ENCODE measurements around the gene SOD1.

The SOD1 gene

DNA sequence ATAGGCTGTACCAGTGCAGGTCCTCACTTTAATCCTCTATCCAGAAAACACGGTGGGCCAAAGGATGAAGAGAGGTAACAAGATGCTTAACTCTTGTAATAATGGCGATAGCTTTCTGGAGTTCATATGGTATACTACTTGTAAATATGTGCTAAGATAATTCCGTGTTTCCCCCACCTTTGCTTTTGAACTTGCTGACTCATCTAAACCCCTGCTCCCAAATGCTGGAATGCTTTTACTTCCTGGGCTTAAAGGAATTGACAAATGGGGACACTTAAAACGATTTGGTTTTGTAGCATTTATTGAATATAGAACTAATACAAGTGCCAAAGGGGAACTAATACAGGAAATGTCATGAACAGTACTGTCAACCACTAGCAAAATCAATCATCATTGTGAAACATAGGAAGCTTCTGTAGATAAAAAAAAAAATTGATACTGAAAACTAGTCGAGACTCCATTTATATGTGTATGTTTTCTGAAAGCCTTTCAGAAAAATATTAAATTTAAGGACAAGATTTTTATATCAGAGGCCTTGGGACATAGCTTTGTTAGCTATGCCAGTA lies 7.0 kb downstream of the SOD1 start:
- FAIRE-seq (no peak), DNase-seq (ENCODE audit: insufficient read length, low spot score) (no peak)
- TF ChIP-seq, protein P1, sequence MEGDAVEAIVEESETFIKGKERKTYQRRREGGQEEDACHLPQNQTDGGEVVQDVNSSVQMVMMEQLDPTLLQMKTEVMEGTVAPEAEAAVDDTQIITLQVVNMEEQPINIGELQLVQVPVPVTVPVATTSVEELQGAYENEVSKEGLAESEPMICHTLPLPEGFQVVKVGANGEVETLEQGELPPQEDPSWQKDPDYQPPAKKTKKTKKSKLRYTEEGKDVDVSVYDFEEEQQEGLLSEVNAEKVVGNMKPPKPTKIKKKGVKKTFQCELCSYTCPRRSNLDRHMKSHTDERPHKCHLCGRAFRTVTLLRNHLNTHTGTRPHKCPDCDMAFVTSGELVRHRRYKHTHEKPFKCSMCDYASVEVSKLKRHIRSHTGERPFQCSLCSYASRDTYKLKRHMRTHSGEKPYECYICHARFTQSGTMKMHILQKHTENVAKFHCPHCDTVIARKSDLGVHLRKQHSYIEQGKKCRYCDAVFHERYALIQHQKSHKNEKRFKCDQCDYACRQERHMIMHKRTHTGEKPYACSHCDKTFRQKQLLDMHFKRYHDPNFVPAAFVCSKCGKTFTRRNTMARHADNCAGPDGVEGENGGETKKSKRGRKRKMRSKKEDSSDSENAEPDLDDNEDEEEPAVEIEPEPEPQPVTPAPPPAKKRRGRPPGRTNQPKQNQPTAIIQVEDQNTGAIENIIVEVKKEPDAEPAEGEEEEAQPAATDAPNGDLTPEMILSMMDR (IDR thresholded peaks at IDR 0.05; ENCODE audit: insufficient read depth, missing control alignments), result no peak

DNA sequence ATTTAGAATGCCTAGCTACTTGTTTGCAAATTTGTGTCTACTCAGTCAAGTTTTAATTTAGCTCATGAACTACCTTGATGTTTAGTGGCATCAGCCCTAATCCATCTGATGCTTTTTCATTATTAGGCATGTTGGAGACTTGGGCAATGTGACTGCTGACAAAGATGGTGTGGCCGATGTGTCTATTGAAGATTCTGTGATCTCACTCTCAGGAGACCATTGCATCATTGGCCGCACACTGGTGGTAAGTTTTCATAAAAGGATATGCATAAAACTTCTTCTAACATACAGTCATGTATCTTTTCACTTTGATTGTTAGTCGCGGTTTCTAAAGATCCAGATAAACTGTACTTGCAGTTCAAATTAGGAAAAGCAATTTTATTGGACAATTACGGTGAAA lies 7.6 kb downstream of the SOD1 start:
- no peak for DNase-seq (ENCODE audit: insufficient read length, low spot score)
- FAIRE-seq, result no peak
- TF ChIP-seq, protein P1 (IDR thresholded peaks at IDR 0.05; ENCODE audit: insufficient read depth, missing control alignments), result no peak

DNA sequence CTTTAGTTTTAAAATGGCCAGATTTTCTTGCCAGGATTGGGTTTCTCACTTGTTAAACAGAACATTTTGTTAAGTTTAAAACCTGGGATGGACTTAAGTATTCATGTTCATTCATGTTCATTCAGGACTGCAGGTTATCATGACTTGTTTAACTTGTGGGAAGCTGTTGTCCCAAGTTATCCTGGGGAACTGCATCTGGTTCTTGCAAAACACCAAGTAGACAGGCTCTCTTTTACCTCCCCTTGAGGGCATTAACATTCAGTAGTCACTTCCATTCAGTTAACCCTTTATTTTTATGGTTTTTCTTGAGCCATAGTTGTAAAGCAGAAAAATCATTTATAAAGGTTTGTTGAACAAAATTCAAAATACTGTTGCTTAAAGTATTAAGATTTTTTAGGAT lies 8.1 kb downstream of the SOD1 start:
- TF ChIP-seq, protein P1 (IDR thresholded peaks at IDR 0.05; ENCODE audit: insufficient read depth, missing control alignments), result no peak
- DNase-seq (ENCODE audit: insufficient read length, low spot score) (no peak), FAIRE-seq (no peak)

GRCh38 chr21:31668651-31669491 lies 9.4 kb downstream of the SOD1 start:
- FAIRE-seq (no peak), DNase-seq (ENCODE audit: insufficient read length, low spot score) (no peak)
- TF ChIP-seq, protein P1 (IDR thresholded peaks at IDR 0.05; ENCODE audit: insufficient read depth, missing control alignments), result no peak

GRCh38 chr21:31670070-31670469 lies 10.6 kb downstream of the SOD1 start:
- no peak for DNase-seq (ENCODE audit: insufficient read length, low spot score)
- TF ChIP-seq, protein P1 (IDR thresholded peaks at IDR 0.05; ENCODE audit: insufficient read depth, missing control alignments), result no peak
- FAIRE-seq, result no peak

DNA sequence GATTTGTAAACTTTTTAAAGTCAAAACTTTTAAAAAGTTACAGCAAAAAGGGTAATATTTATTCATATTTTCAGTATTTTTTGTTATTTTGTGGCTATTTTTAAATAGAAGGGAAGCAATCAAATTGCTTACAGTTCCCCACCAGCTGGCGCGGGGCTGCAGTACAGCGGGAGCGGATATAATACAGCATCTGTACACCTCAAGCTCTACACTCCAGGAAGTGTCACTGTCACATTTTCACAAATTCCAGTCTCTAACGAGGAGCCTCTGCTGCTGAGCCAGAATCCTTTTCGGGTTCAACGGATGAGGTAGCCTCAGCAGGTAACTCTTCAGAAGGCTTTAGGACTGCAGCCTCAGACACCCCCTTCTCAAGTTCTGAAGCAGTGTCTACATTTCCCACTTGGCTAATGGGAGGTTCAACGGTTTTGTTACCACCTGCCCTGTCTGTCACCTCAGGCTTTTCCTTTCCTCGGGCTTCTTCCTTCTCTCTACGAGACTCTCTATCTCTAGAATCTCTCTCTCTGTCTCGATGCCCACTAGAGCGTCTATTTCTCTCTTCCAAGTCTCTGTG lies 11.7 kb downstream of the SOD1 start:
- FAIRE-seq, result no peak
- TF ChIP-seq, protein P1 (IDR thresholded peaks at IDR 0.05; ENCODE audit: insufficient read depth, missing control alignments), result no peak
- no peak for DNase-seq (ENCODE audit: insufficient read length, low spot score)

- FAIRE-seq, result no peak
- no peak for DNase-seq (ENCODE audit: insufficient read length, low spot score)
- TF ChIP-seq, protein P1 (IDR thresholded peaks at IDR 0.05; ENCODE audit: insufficient read depth, missing control alignments), result no peak
These were observed 12.4 kb downstream of the SOD1 start for GRCh38 chr21:31671931-31672330.

Measured in D721Med (cell line).